Retinal pigment epithelial cell (primary cell): ENCODE results near the gene PRAMEF1.
"Not testable (repeated sequence)": the region's sequence is repeated elsewhere in the genome, so short reads cannot be mapped to it uniquely, and the experiment has no call there.

Experiments used
- DNase-seq: peaks from one replicate; pipeline ENCODE4 v3.0.0-alpha.2; 2010; ENCODE audit warnings: low read depth
- H3K4me3 ChIP-seq: 2 replicates; pipeline ENCODE4 v1.5.1; 2011; ENCODE audit warnings: mild to moderate bottlenecking, low read length, control low read depth, moderate library complexity
- CTCF ChIP-seq: conservative IDR thresholded peaks from 2 replicates; pipeline ENCODE4 v1.5.1; 2011; ENCODE audit warnings: low read depth, low read length, control low read depth, inconsistent platforms

PRAMEF1 gene

GRCh38 chr1:12775443-12775842 lies 15.8 kb upstream of the PRAMEF1 start:
- DNase-seq = no peak
- TF ChIP-seq CTCF = no peak
- no peak overlapping the region for H3K4me3 ChIP-seq

GRCh38 chr1:12776801-12777557 lies 14.2 kb upstream of the PRAMEF1 start:
- no peak for DNase-seq
- no peak overlapping the region for H3K4me3 ChIP-seq
- TF ChIP-seq CTCF = no peak

GRCh38 chr1:12778061-12778460 lies 13.1 kb upstream of the PRAMEF1 start:
- no peak for DNase-seq
- TF ChIP-seq CTCF = no peak
- H3K4me3 ChIP-seq = no peak overlapping the region

GRCh38 chr1:12778907-12779306 lies 12.3 kb upstream of the PRAMEF1 start:
- no peak for DNase-seq
- no peak for TF ChIP-seq CTCF
- H3K4me3 ChIP-seq = no peak overlapping the region

- not testable (repeated sequence) for H3K4me3 ChIP-seq, DNase-seq
Measured at GRCh38 chr1:12781488-12781887, 9.7 kb upstream of the PRAMEF1 start.

- H3K4me3 ChIP-seq, DNase-seq: not testable (repeated sequence)
Measured at GRCh38 chr1:12783783-12784182, 7.4 kb upstream of the PRAMEF1 start.

- not testable (repeated sequence) for H3K4me3 ChIP-seq, DNase-seq
Measured at GRCh38 chr1:12784729-12785128, 6.5 kb upstream of the PRAMEF1 start.

- no peak overlapping the region for H3K4me3 ChIP-seq
- DNase-seq = no peak
- no peak for TF ChIP-seq CTCF
Measured at GRCh38 chr1:12798911-12799310, 7.7 kb downstream of the PRAMEF1 start.

- DNase-seq = no peak
- no peak overlapping the region for H3K4me3 ChIP-seq
- no peak for TF ChIP-seq CTCF
Measured at GRCh38 chr1:12799730-12800129, 8.5 kb downstream of the PRAMEF1 start.
